Smooth muscle cell (in vitro differentiated cells): ENCODE results near the gene ZNF575. TPM values are rescaled to one million over a fixed set of nuclear protein-coding genes. Genes with fewer than 3 reads are reported as not detected.

Experiments used
- DNase-seq: peaks from one replicate; lab custom pipeline; 2025; ENCODE audit not compliant: unreplicated experiment; lab: John Stamatoyannopoulos, UW
- H2AFZ ChIP-seq: fragments of 200-600 bp; sonication (generic); 2 replicates; pipeline ENCODE4 v1.6.0; 2016; ENCODE audit warnings: antibody characterized with exemption, low read depth, mild to moderate bottlenecking
- H3F3A ChIP-seq: fragments of 200-600 bp; sonication (generic); 2 replicates; pipeline ENCODE4 v1.6.0; 2017; ENCODE audit warnings: antibody characterized with exemption, low read depth
- H3K27ac ChIP-seq: fragments of 200-600 bp; sonication (generic); 2 replicates; pipeline ENCODE4 v1.5.1; 2016; ENCODE audit warnings: low read depth, mild to moderate bottlenecking
- H3K27me3 ChIP-seq: fragments of 200-600 bp; sonication (generic); 2 replicates; pipeline ENCODE4 v1.6.1; 2016; ENCODE audit warnings: low read depth, mild to moderate bottlenecking
- H3K36me3 ChIP-seq: fragments of 200-600 bp; sonication (generic); 2 replicates; pipeline ENCODE4 v1.5.1; 2016; ENCODE audit warnings: low read depth
- H3K4me1 ChIP-seq: fragments of 200-600 bp; sonication (generic); 2 replicates; pipeline ENCODE4 v1.5.1; 2016; ENCODE audit warnings: low read depth
- H3K4me2 ChIP-seq: fragments of 200-600 bp; sonication (generic); 2 replicates; pipeline ENCODE4 v1.6.0; 2016; ENCODE audit warnings: mild to moderate bottlenecking
- H3K4me3 ChIP-seq: fragments of 200-600 bp; sonication (generic); 2 replicates; pipeline ENCODE4 v1.5.1; 2016; ENCODE audit warnings: mild to moderate bottlenecking
- H3K79me2 ChIP-seq: fragments of 200-600 bp; sonication (generic); 2 replicates; pipeline ENCODE4 v1.6.0; 2016; ENCODE audit warnings: low read depth, mild to moderate bottlenecking
- H3K9ac ChIP-seq: fragments of 200-600 bp; sonication (generic); 2 replicates; pipeline ENCODE4 v1.6.0; 2016; ENCODE audit warnings: low read depth
- H3K9me3 ChIP-seq: fragments of 200-600 bp; sonication (generic); replicated peaks from 2 replicates; pipeline ENCODE4 v1.5.1; 2016; ENCODE audit warnings: low read depth
- H4K20me1 ChIP-seq: fragments of 200-600 bp; sonication (generic); 2 replicates; pipeline ENCODE4 v1.6.0; 2016; ENCODE audit warnings: low read depth
- CTCF ChIP-seq: fragments of 200-600 bp; sonication (generic); IDR thresholded peaks from 2 replicates; pipeline ENCODE4 v1.5.1; 2017; ENCODE audit warnings: borderline replicate concordance, mild to moderate bottlenecking, antibody characterized with exemption; ENCODE audit not compliant: insufficient read depth, poor library complexity, severe bottlenecking
- WGBS: methylation state at CpG from one replicate; pipeline ENCODE4 v1.1.7; 2016; ENCODE audit warnings: low lambda C conversion rate; 5-methylcytosine and 5-hydroxymethylcytosine counted together
- polyA plus RNA-seq: library from polyadenylated mRNA; unstranded; fragments of >200 nt; fragmentation: Nextera tagmentation; extraction: Ambion mirVana; gene quantifications from 2 replicates; pipeline ENCODE4 v1.2.1, GENCODE V29; 2016
- total RNA-seq: library from RNA; depleted of rRNA; stranded (reverse); fragments of >200 nt; gene quantifications from 2 replicates; pipeline ENCODE4 v1.2.3, GENCODE V29; 2014

The ZNF575 gene
- total and polyA plus RNA-seq, 2 experiments from 2014 or later: 0.18 to 1.7 TPM

- Histone ChIP-seq H3K27me3 (no peaks in the 10 kb centered on the region), H3K4me1 (peaks cover 4% of the 10 kb centered on the region), H3K9ac (no peak overlapping the region), H3K27ac (peak overlapping the region; percentile 31), H3K79me2 (no peaks in the 10 kb centered on the region), H4K20me1 (no peaks in the 10 kb centered on the region), H3K4me3 (peak overlapping the region; percentile 53), H3K4me2 (peak overlapping the region; percentile 85), H3K36me3 (peaks cover 9% of the 10 kb centered on the region), H3K9me3 (no peaks in the 10 kb centered on the region), H2AFZ (no peak overlapping the region), H3F3A (no peaks in the 10 kb centered on the region)
- DNase-seq: peak; percentile 95
- TF ChIP-seq CTCF: no peak
- WGBS: 1% methylated on average over 41 of the region's 41 CpGs
Measured at GRCh38 chr19:43533546-43534304, 737 bp downstream of the ZNF575 start.

- peak overlapping the region; percentile 31 for H3K27ac ChIP-seq
Measured at GRCh38 chr19:43534305-43534815, 1.4 kb downstream of the ZNF575 start.

GRCh38 chr19:43534816-43535761 is 2.1 kb downstream of the ZNF575 start:
- H3K4me3 ChIP-seq: no peak overlapping the region
- H3K79me2 ChIP-seq: no peaks in the 10 kb centered on the region
- 65% methylated on average over 30 of the region's 62 CpGs for WGBS
- no peaks in the 10 kb centered on the region for H4K20me1 ChIP-seq
- H3K27me3 ChIP-seq: no peaks in the 10 kb centered on the region
- no peaks in the 10 kb centered on the region for H3K9me3 ChIP-seq
- peaks cover 4% of the 10 kb centered on the region for H3K4me1 ChIP-seq
- peaks cover 14% of the 10 kb centered on the region for H3K36me3 ChIP-seq
- H2AFZ ChIP-seq: no peak overlapping the region
- H3K4me2 ChIP-seq: no peak overlapping the region
- peak; percentile 3 for DNase-seq
- no peaks in the 10 kb centered on the region for H3F3A ChIP-seq
- no peak overlapping the region for H3K27ac ChIP-seq
- peak; percentile 44 for TF ChIP-seq CTCF
- H3K9ac ChIP-seq: no peak overlapping the region

More at GRCh38 chr19:43534305-43534815, 1.4 kb downstream of the ZNF575 start:
- DNase-seq: no peak
- Histone ChIP-seq H3K4me1 (peaks cover 4% of the 10 kb centered on the region), H3K36me3 (peaks cover 14% of the 10 kb centered on the region), H3K79me2 (no peaks in the 10 kb centered on the region), H3K9me3 (no peaks in the 10 kb centered on the region), H3F3A (no peaks in the 10 kb centered on the region), H3K4me2 (peak overlapping the region; percentile 85), H4K20me1 (no peaks in the 10 kb centered on the region), H3K4me3 (peak overlapping the region; percentile 53), H2AFZ (peak overlapping the region; percentile 58), H3K27me3 (no peaks in the 10 kb centered on the region), H3K9ac (no peak overlapping the region)
- no peak for TF ChIP-seq CTCF
- 27% methylated on average over 17 of the region's 17 CpGs for WGBS
